ENCODE data around the gene SLC2A13. TPM values are rescaled to one million over a fixed set of nuclear protein-coding genes. Genes with fewer than 3 reads are reported as not detected.
A peak's percentile ranks its signal among the peaks of the same experiment; 100 is the strongest.
"Not testable (repeated sequence)": the region's sequence is repeated elsewhere in the genome, so short reads cannot be mapped to it uniquely, and the experiment has no call there.

Gene SLC2A13
- total RNA-seq, 4 donors from 2014 or later: 9.1 to 63.4 (median 33.1) TPM

DNA sequence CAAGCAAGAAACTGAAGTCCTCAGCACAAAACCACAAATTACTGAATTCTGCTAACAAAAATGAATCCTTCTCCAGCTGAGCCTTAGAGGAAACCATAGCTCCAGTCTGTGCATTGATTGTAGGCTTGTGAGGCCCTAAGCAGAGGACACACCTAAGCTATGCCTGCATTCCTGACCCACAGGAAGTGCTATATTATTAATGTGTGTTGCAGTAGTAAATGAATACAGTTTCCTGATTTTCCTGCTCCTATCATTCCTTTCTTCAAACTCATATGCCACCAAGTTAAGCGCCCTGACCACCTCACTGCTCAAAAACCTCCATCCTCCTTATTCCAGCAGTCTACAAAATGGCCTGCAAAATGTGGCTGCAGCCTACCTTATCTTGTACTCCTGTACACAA, 334.4 kb downstream of the SLC2A13 start:
- Histone ChIP-seq H3K9me3 (no peaks in the 10 kb centered on the region), H3K36me3 (no peaks in the 10 kb centered on the region), H3K4me3 (no peak overlapping the region), H3K4me1 (no peaks in the 10 kb centered on the region), H3K27ac (no peak overlapping the region), H3K27me3 (no peaks in the 10 kb centered on the region)
- DNase-seq: no peak
- TF ChIP-seq POLR2A (IDR thresholded peaks at IDR 0.05): no peak
- TF ChIP-seq, protein P1, sequence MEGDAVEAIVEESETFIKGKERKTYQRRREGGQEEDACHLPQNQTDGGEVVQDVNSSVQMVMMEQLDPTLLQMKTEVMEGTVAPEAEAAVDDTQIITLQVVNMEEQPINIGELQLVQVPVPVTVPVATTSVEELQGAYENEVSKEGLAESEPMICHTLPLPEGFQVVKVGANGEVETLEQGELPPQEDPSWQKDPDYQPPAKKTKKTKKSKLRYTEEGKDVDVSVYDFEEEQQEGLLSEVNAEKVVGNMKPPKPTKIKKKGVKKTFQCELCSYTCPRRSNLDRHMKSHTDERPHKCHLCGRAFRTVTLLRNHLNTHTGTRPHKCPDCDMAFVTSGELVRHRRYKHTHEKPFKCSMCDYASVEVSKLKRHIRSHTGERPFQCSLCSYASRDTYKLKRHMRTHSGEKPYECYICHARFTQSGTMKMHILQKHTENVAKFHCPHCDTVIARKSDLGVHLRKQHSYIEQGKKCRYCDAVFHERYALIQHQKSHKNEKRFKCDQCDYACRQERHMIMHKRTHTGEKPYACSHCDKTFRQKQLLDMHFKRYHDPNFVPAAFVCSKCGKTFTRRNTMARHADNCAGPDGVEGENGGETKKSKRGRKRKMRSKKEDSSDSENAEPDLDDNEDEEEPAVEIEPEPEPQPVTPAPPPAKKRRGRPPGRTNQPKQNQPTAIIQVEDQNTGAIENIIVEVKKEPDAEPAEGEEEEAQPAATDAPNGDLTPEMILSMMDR (IDR thresholded peaks at IDR 0.05): no peak

DNA sequence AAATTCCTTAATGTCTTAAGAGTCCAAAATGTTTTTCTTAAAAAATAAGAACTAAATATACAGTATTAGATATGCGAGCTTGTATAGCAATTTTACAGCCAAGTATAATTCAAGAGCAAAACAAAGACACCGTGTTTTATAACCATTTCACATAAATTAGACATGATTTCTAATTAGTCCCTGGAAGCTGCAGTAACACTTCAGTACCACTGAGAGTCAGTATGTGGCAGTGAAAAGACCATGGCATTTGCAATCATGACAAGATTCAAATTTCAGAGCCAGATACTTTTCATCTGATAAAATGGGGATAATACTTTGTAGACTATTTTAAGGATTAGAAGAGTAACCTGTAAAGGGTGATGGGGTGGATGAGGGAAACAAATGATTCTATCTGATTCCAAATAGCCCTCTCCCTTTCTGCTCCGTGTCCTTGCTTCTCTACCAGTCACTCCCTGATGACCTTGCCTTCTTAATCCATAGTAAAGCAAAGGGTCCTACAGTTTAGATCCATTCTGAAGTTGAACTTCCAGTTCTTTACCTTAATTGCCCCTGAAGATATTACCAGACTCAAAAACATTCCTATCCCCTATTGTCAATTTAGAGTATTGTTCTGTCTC, 340.8 kb downstream of the SLC2A13 start:
- H3K4me1 ChIP-seq: no peaks in the 10 kb centered on the region
- no peak for TF ChIP-seq POLR2A (IDR thresholded peaks at IDR 0.05)
- TF ChIP-seq, protein P1 (IDR thresholded peaks at IDR 0.05): peak in 5 of 6 experiments; percentile 29 to 91 (median 88)
- DNase-seq: no peak
- no peaks in the 10 kb centered on the region for H3K9me3 ChIP-seq
- no peak overlapping the region for H3K27ac ChIP-seq
- H3K27me3 ChIP-seq: no peaks in the 10 kb centered on the region
- no peak overlapping the region for H3K4me3 ChIP-seq
- H3K36me3 ChIP-seq: no peaks in the 10 kb centered on the region

DNA sequence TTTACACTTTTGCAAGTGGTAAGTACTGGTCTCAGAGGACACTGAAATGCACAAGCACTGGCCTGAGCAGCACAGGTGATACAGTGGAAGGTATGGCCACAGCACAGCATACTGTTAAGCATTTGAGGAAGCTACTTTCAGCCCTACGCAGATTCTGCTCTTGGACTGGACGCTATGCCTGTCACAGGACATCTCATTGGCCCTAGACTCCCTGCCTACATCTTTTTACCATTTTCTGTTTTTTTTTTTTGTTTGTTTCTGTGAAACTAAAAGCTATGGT, 342.1 kb downstream of the SLC2A13 start:
- no peak overlapping the region for H3K4me3 ChIP-seq
- no peak for DNase-seq
- no peaks in the 10 kb centered on the region for H3K4me1 ChIP-seq
- H3K9me3 ChIP-seq: no peaks in the 10 kb centered on the region
- H3K27me3 ChIP-seq: no peaks in the 10 kb centered on the region
- no peaks in the 10 kb centered on the region for H3K36me3 ChIP-seq
- no peak for TF ChIP-seq POLR2A (IDR thresholded peaks at IDR 0.05)
- TF ChIP-seq, protein P1 (IDR thresholded peaks at IDR 0.05): no peak
- no peak overlapping the region for H3K27ac ChIP-seq

DNA sequence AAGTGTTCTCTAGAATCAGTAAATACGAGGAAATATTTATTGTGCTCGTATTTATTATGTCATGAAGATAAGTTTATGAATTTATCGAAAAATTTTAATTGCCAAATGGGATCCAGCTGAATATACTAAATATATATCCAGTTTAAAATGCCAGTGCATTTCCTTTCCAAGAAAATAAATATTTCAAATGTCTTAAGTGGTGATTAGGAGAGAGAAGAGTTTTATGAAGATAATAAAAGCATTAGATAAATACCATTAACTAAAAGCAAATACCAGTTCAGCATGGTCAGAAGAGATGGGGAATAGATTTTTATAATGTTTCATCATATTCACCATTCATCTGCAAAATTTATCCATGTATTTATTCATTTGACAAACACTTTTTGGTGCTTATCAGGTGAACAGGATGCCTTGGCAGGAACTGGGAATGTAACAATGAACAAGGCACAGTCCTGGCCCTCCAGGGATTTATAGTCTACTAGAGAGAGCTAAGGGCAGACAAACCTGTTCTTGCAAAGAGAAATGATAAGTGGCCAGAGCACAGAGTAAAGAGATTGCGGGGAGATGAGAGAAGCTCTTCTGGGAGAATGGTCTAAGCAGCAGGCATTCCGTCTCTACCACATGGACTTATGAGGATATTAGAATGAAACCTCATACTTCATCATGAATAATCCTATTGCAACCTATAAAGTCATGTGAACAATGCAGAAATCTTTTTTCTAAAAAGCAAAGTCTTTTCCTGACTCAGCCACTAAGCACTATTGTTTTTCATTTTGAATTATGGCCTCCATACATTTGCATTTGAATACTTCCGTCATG, 342.6 kb downstream of the SLC2A13 start:
- H3K27ac ChIP-seq: no peak overlapping the region
- no peak for TF ChIP-seq POLR2A (IDR thresholded peaks at IDR 0.05)
- H3K4me3 ChIP-seq: no peak overlapping the region
- no peak for DNase-seq
- no peaks in the 10 kb centered on the region for H3K27me3 ChIP-seq
- no peaks in the 10 kb centered on the region for H3K4me1 ChIP-seq
- no peaks in the 10 kb centered on the region for H3K9me3 ChIP-seq
- H3K36me3 ChIP-seq: no peaks in the 10 kb centered on the region

DNA sequence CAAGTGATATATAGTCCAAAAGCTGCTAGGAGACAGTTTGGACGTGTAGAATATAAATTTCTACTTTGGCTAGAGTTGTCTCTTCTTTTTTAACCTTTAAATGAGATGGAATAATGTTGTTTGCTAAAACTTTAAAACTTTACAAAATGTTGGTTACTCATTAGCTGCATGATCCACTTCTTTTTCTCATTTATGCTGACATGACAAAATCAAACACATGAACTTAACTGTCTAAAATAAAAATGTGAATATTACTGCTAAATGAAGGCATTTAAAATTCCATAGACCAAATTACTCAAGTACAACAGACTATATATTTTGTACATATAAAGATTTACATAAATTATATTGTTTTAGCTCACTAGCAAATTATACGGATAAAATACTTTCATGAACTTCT, 350.4 kb downstream of the SLC2A13 start:
- H3K27ac ChIP-seq: no peak overlapping the region
- no peak for DNase-seq
- no peaks in the 10 kb centered on the region for H3K4me1 ChIP-seq
- no peaks in the 10 kb centered on the region for H3K27me3 ChIP-seq
- no peaks in the 10 kb centered on the region for H3K9me3 ChIP-seq
- TF ChIP-seq, protein P1 (IDR thresholded peaks at IDR 0.05): no peak
- TF ChIP-seq POLR2A (IDR thresholded peaks at IDR 0.05): no peak
- H3K36me3 ChIP-seq: no peaks in the 10 kb centered on the region
- H3K4me3 ChIP-seq: no peak overlapping the region

DNA sequence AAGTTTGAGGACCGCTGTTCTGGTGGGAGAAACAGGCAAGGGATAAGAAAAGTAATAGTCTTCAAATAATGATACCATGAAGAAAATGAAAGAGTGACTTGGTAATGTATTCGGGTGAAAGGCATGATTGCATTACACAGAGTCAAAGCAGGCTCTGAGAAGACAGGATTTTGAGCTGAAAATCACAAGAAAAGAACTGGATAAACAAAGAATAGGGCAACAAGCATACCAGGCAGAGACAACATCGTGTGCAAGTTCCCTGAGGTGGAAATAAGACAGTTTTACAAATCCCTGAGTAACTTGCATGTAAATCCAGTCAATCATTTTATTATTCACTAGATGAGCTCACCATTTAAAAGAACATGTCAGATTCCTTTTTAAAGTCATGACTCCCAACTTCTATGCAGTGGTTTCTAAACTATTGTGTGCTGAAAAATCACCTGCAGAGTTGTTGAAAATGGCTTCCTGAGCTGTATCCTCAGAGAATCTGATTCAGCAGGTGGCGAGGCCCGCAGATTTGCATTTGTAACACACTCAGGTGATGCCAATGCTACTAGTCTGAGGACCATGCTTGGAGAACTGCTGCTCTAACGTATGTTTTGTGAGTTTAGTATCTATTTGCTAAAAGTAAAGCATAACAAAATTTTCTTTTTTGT, 353.3 kb downstream of the SLC2A13 start:
- Histone ChIP-seq H3K27me3 (no peaks in the 10 kb centered on the region), H3K27ac (no peak overlapping the region), H3K9me3 (no peaks in the 10 kb centered on the region), H3K4me1 (no peaks in the 10 kb centered on the region), H3K36me3 (no peaks in the 10 kb centered on the region), H3K4me3 (no peak overlapping the region)
- no peak for DNase-seq
- no peak for TF ChIP-seq POLR2A (IDR thresholded peaks at IDR 0.05)
- TF ChIP-seq, protein P1 (IDR thresholded peaks at IDR 0.05): no peak

DNA sequence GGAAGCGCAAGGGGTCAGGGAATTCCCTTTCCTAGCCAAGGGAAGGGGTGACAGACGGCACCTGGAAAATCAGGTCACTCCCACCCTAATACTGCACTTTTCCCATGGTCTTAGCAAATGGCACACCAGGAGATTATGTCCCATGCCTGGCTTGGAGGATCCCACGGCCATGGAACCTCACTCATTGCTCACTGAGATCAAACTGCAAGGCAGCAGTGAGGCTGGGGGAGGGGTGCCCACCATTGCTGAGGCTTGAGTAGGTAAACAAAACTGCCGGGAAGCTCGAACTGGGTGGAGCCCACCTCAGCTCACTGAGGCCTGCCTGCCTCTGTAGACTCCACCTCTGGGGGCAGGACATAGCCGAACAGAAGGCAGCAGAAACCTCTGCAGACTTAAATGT, 359.7 kb downstream of the SLC2A13 start:
- H3K9me3 ChIP-seq, H3K4me1 ChIP-seq, H3K36me3 ChIP-seq, H3K27me3 ChIP-seq, H3K27ac ChIP-seq, DNase-seq, H3K4me3 ChIP-seq: not testable (repeated sequence)
